ENCODE data around the gene KIAA0232. TPM values are rescaled to one million over a fixed set of nuclear protein-coding genes. Genes with fewer than 3 reads are reported as not detected.

Gene KIAA0232
- total RNA-seq, 4 donors from 2014 or later = 34.6 to 54.0 (median 47.8) TPM

- no peaks in the 10 kb centered on the region for H3K27me3 ChIP-seq
- H3K36me3 ChIP-seq = no peaks in the 10 kb centered on the region
- H3K4me3 ChIP-seq = peak overlapping the region in 2 of 4 donors; percentile 13 to 29
- H3K27ac ChIP-seq (replicated peaks in 1 of 4) = peak overlapping the region; percentile 64 to 78 (median 72)
- WGBS = 42% methylated on average over 18 of the region's 18 CpGs
- intact Hi-C loops (cut with DNase I) = no loop called here
- DNase-seq (ENCODE audit: extremely low spot score) = peak; percentile 94
- no peaks in the 10 kb centered on the region for H3K9me3 ChIP-seq
- peak; percentile 38 to 68 (median 39) for TF ChIP-seq CTCF (IDR thresholded peaks at IDR 0.05)
- no peak for TF ChIP-seq POLR2A (IDR thresholded peaks at IDR 0.05; ENCODE audit: low read depth)
- peak; percentile 63 for TF ChIP-seq EP300 (IDR thresholded peaks at IDR 0.05)
- peak; percentile 38 to 68 for TF ChIP-seq POLR2AphosphoS5 (IDR thresholded peaks at IDR 0.05)
- H3K4me1 ChIP-seq = peaks cover 25 to 67% (median 42%) of the 10 kb centered on the region in 4 donors
These were observed 135.1 kb downstream of the KIAA0232 start for GRCh38 chr4:6917461-6918271.

GRCh38 chr4:6918338-6918737 lies 135.8 kb downstream of the KIAA0232 start:
- H3K27me3 ChIP-seq = no peaks in the 10 kb centered on the region
- WGBS = 46% methylated on average over 6 of the region's 7 CpGs
- peak overlapping the region; percentile 64 to 78 (median 72) for H3K27ac ChIP-seq (replicated peaks in 1 of 4)
- intact Hi-C loops (cut with DNase I) = no loop called here
- peaks cover under 1 to 2% (median 2%) of the 10 kb centered on the region in 4 donors for H3K36me3 ChIP-seq
- peaks cover 25 to 63% (median 37%) of the 10 kb centered on the region in 4 donors for H3K4me1 ChIP-seq
- DNase-seq (ENCODE audit: extremely low spot score) = no peak
- no peaks in the 10 kb centered on the region for H3K9me3 ChIP-seq
- H3K4me3 ChIP-seq = no peak overlapping the region
- TF ChIP-seq EP300 (IDR thresholded peaks at IDR 0.05) = no peak
- TF ChIP-seq POLR2AphosphoS5 (IDR thresholded peaks at IDR 0.05) = no peak

- no peak for DNase-seq (ENCODE audit: extremely low spot score)
- peak overlapping the region in 3 of 4 donors; percentile 1 to 31 (median 31) for H3K27ac ChIP-seq (replicated peaks in 1 of 4)
These were observed 137.6 kb downstream of the KIAA0232 start for GRCh38 chr4:6920171-6920570.

GRCh38 chr4:6923507-6923906 lies 141.0 kb downstream of the KIAA0232 start:
- Histone ChIP-seq H3K27me3 (no peaks in the 10 kb centered on the region), H3K36me3 (peaks cover 10 to 34% (median 28%) of the 10 kb centered on the region in 4 donors), H3K4me3 (no peak overlapping the region), H3K9me3 (no peaks in the 10 kb centered on the region), H3K4me1 (peaks cover 0 to 40% (median 16%) of the 10 kb centered on the region in 4 donors), H3K27ac (replicated peaks in 1 of 4) (no peak overlapping the region)
- TF ChIP-seq POLR2A (IDR thresholded peaks at IDR 0.05; ENCODE audit: low read depth) = no peak
- TF ChIP-seq POLR2AphosphoS5 (IDR thresholded peaks at IDR 0.05) = no peak
- no peak for TF ChIP-seq EP300 (IDR thresholded peaks at IDR 0.05)
- TF ChIP-seq CTCF (IDR thresholded peaks at IDR 0.05) = no peak
- over 99% methylated on average over 28 of the region's 32 CpGs for WGBS
- DNase-seq (ENCODE audit: extremely low spot score) = no peak
- intact Hi-C loops (cut with DNase I) = no loop called here

More at GRCh38 chr4:6920171-6920570, 137.6 kb downstream of the KIAA0232 start:
- H3K4me3 ChIP-seq = no peak overlapping the region
- TF ChIP-seq POLR2AphosphoS5 (IDR thresholded peaks at IDR 0.05) = no peak
- TF ChIP-seq CTCF (IDR thresholded peaks at IDR 0.05) = no peak
- TF ChIP-seq POLR2A (IDR thresholded peaks at IDR 0.05; ENCODE audit: low read depth) = no peak
- no peak for TF ChIP-seq EP300 (IDR thresholded peaks at IDR 0.05)
- 52% methylated on average over 3 of the region's 3 CpGs for WGBS
- peaks cover 10 to 20% (median 20%) of the 10 kb centered on the region in 4 donors for H3K36me3 ChIP-seq
- H3K9me3 ChIP-seq = no peaks in the 10 kb centered on the region
- intact Hi-C loops (cut with DNase I) = no loop called here
- H3K4me1 ChIP-seq = peaks cover 30 to 57% (median 36%) of the 10 kb centered on the region in 4 donors
- no peaks in the 10 kb centered on the region for H3K27me3 ChIP-seq

GRCh38 chr4:6924361-6924779 lies 141.8 kb downstream of the KIAA0232 start:
- H3K4me1 ChIP-seq = peaks cover 6 to 41% (median 22%) of the 10 kb centered on the region in 4 donors
- no peak overlapping the region for H3K4me3 ChIP-seq
- H3K27me3 ChIP-seq = no peaks in the 10 kb centered on the region
- WGBS = 80% methylated on average over 3 of the region's 12 CpGs
- no peak for DNase-seq (ENCODE audit: extremely low spot score)
- intact Hi-C loops (cut with DNase I) = no loop called here
- TF ChIP-seq EP300 (IDR thresholded peaks at IDR 0.05) (no peak), CTCF (IDR thresholded peaks at IDR 0.05) (no peak), POLR2AphosphoS5 (IDR thresholded peaks at IDR 0.05) (no peak), POLR2A (IDR thresholded peaks at IDR 0.05; ENCODE audit: low read depth) (no peak)
- peaks cover 10 to 34% (median 28%) of the 10 kb centered on the region in 4 donors for H3K36me3 ChIP-seq
- H3K9me3 ChIP-seq = no peaks in the 10 kb centered on the region
- H3K27ac ChIP-seq (replicated peaks in 1 of 4) = peak overlapping the region in 3 of 4 donors; percentile 36 to 44 (median 41)

Measured in esophagus muscularis mucosa (tissue), 4 donors.